Cerebellar cortex (tissue), 1 donor: ENCODE results near the gene SGSM2.

Experiments
- DNase-seq: peaks from one replicate; pipeline ENCODE4 v3.0.0-alpha.2; 2015; ENCODE audit warnings: low spot score

The SGSM2 gene

GRCh38 chr17:2420176-2420575 is 82.9 kb downstream of the SGSM2 start:
- DNase-seq, result no peak

DNA sequence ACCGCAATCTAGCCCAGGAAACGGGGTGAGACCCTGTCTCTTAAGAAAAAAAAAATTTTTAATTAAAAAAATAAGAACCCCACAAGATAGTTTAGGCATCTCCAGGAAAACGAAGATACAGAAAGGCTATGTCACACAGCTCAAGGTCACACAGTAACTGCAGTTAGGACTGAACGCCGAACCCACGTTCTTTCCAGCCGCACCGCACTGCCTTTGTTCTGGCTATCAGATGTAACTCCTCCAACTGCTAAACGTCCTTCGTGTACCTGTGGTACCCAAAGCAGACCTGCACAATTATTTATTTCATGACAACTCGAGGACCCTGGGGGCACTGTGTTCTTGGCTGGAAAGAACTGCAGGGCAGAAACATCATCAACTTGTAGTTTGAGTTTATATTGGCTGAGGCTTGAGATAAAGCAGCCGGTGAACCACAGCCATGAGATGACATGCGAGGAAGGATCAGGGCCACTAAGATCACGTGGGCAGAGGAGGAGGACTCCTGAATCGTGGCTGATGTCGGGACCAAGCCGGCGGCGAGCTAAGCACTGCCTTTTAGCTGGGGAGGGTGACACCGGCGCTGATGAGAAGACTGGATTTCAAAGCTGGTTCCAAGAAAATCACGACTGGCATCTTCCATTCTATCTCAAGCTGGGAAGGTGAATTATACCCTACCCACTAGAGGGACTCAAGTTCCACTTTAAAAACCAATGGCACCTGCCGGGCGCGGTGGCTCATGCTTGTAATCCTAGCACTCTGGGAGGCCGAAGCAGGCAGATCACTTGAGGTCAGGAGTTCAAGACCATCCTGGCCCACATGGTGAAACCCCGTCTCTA is 84.2 kb downstream of the SGSM2 start:
- DNase-seq, result peak; percentile 62

GRCh38 chr17:2423271-2423670 is 86.0 kb downstream of the SGSM2 start:
- DNase-seq, result no peak

DNA sequence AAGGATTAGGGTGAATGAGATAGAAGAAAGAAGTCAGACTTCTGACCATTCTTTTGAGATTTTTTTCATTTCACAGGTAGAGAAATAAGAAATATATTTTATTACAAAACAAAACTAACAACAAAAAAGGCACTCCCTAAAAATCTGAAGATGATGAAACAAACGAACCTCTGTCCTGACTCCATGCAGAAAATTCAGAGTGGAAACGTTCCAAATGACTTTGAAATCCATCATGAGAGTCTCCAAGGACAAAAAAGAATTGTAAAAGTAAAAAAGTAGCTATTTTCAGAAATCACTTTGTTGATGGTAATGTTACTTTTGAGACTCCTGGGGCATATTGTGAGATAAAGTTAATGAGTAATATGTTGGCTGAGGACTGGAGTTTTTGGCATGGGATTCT is 89.9 kb downstream of the SGSM2 start:
- DNase-seq, result no peak

DNA sequence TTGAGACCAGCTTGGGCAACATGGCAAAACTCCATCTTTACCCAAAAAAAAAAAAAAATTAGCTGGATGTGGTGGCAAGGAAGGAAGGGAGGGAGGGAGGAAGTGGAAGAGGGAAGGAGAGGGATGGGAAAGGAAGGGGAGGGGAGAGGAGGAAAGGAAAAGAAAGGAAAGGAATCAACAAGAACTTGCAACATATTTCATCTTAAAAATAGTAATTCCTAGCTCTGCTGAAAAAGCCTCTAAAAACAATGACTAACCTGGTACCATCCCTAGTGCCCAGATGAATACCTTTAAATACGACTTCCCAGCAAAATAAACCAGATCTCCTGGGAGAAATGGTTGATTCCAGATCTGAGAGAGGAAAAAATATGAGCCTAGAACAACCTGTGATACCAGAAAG is 90.6 kb downstream of the SGSM2 start:
- no peak for DNase-seq
